ENCODE measurements around the gene CPEB4. TPM values are rescaled to one million over a fixed set of nuclear protein-coding genes. Genes with fewer than 3 reads are reported as not detected.

Gene CPEB4
- total and polyA plus RNA-seq, 2 of the 8 experiments (the other 6 are each of a cell fraction or from before 2014, with no cell fraction given): 8.4 to 13.4 TPM

- H3K27ac ChIP-seq (ENCODE audit: low read depth, low read length): no peak overlapping the region
- ChIA-PET CTCF (ENCODE audit: partially characterized antibody) (interaction anchor here (0.7 to 0.9 kb wide), 3 partner anchors 72 to 243 kb away, joined by 3 read pairs; no protein-coding TSS in a partner anchor), POLR2A (ENCODE audit: partially characterized antibody) (no interaction called here)
Measured at GRCh38 chr5:173858670-173859407, 29.3 kb upstream of the CPEB4 start.

More at GRCh38 chr5:173858670-173859407, 29.3 kb upstream of the CPEB4 start:
- H2AK5ac ChIP-seq (ENCODE audit: low read depth, low read length): no peak overlapping the region
- H2BK12ac ChIP-seq (ENCODE audit: low read depth, low read length): no peak overlapping the region
- no peak overlapping the region for H3K14ac ChIP-seq (ENCODE audit: insufficient read length)
- H3K4me2 ChIP-seq (ENCODE audit: insufficient read depth in 1 of 2, low read depth in 2 of 2, low read length in 2 of 2): no peak overlapping the region
- H4K91ac ChIP-seq (replicated peaks; ENCODE audit: insufficient read length, low read length): no peak overlapping the region
- no peak overlapping the region for H2BK5ac ChIP-seq (ENCODE audit: low read depth, low read length)
- no peak overlapping the region for H4K5ac ChIP-seq (ENCODE audit: insufficient read length, low read depth, low read length)
- H2BK120ac ChIP-seq (replicated peaks; ENCODE audit: low read depth, low read length): no peak overlapping the region
- H3K4me1 ChIP-seq (replicated peaks in 1 of 4; ENCODE audit: control insufficient read depth in 3 of 4, insufficient read depth in 4 of 4, low read length in 3 of 4): no peaks in the 10 kb centered on the region
- no peak overlapping the region for H3K18ac ChIP-seq (ENCODE audit: extremely low read depth, low read length)
- H2BK20ac ChIP-seq (ENCODE audit: low read length): no peak overlapping the region
- no peak overlapping the region for H3K4me3 ChIP-seq (ENCODE audit: extremely low read depth in 1 of 4, insufficient read depth in 2 of 4, low read depth in 3 of 4, low read length in 4 of 4)
- H4K20me1 ChIP-seq (replicated peaks in 1 of 2; ENCODE audit: control insufficient read depth in 1 of 2, insufficient read depth in 2 of 2, low read length in 2 of 2): no peaks in the 10 kb centered on the region
- 95% methylated on average over 4 of the region's 4 CpGs; no CpG with 5 or more reads in 1 of the 2 experiments for WGBS, 2 experiments (ENCODE audit: extremely low coverage in 1 of 2, insufficient coverage in 1 of 2, insufficient read length in 1 of 2, insufficient replicate concordance in 2 of 2, low coverage in 1 of 2, low lambda C conversion rate in 2 of 2, missing lambda C conversion rate in 1 of 2)
- TF ChIP-seq RNF2 (IDR thresholded peaks at IDR 0.05; ENCODE audit: borderline replicate concordance, low read depth, low read length, missing control alignments, poor library complexity, severe bottlenecking) (no peak), HDAC2 (IDR thresholded peaks at IDR 0.05; ENCODE audit: borderline replicate concordance in 1 of 2, low read depth in 2 of 2, low read length in 2 of 2) (no peak), EZH2 (IDR thresholded peaks at IDR 0.05; ENCODE audit: low read depth, low read length, severe bottlenecking) (no peak), CREB1 (IDR thresholded peaks at IDR 0.05) (no peak), CBX8 (IDR thresholded peaks at IDR 0.05; ENCODE audit: borderline replicate concordance, low read depth, low read length) (no peak), ASH2L (IDR thresholded peaks at IDR 0.05; ENCODE audit: low read length) (no peak), YY1 (IDR thresholded peaks at IDR 0.05; ENCODE audit: low read depth, low read length) (no peak), TAF1 (IDR thresholded peaks at IDR 0.05; ENCODE audit: low read depth, low read length) (no peak), POLR2AphosphoS5 (IDR thresholded peaks at IDR 0.05; ENCODE audit: low read depth, low read length) (no peak)
- H3K23ac ChIP-seq (ENCODE audit: insufficient read length): no peak overlapping the region
- H3K4ac ChIP-seq (replicated peaks; ENCODE audit: insufficient read length, low read depth, low read length): no peak overlapping the region
- no peaks in the 10 kb centered on the region for H3K79me1 ChIP-seq (ENCODE audit: low read depth, low read length)
- peak overlapping the region in 1 of 4 experiments; percentile 32; a peak in 1 of 7 replicates for H3K9ac ChIP-seq (replicated peaks in 1 of 4; ENCODE audit: extremely low read depth in 1 of 4, low read depth in 3 of 4, low read length in 3 of 4)
- H2AFZ ChIP-seq (ENCODE audit: low read length): no peak overlapping the region
- H3K9me3 ChIP-seq (ENCODE audit: insufficient read depth in 2 of 2, low read depth in 1 of 2, low read length in 1 of 2): no peaks in the 10 kb centered on the region
- no peaks in the 10 kb centered on the region for H3K79me2 ChIP-seq (ENCODE audit: control insufficient read depth in 1 of 2, insufficient read depth in 2 of 2, low read length in 2 of 2)
- H3K27me3 ChIP-seq (replicated peaks in 1 of 4; ENCODE audit: control insufficient read depth in 3 of 4, extremely low read depth in 1 of 4, insufficient read depth in 3 of 4, low read length in 3 of 4): no peaks in the 10 kb centered on the region
- no peak overlapping the region for H4K8ac ChIP-seq (ENCODE audit: extremely low read depth, insufficient read depth, low read length)
- FAIRE-seq (no peak), DNase-seq (ENCODE audit: low read depth in 1 of 2, low spot score in 2 of 2) (no peak)
- no peaks in the 10 kb centered on the region for H3K36me3 ChIP-seq (ENCODE audit: control insufficient read depth in 2 of 4, insufficient read depth in 4 of 4, low read length in 3 of 4)
- H2BK15ac ChIP-seq (ENCODE audit: low read length): no peak overlapping the region
- no peaks in the 10 kb centered on the region for H3K23me2 ChIP-seq (ENCODE audit: low read depth, low read length)
- no peak overlapping the region for H3K56ac ChIP-seq (replicated peaks; ENCODE audit: insufficient read length, low read depth, low read length)

Measured in H1 (cell line).